H1 (cell line): ENCODE results near the gene IL6R.

ENCODE experiments used
- BRCA1 ChIP-seq: IDR thresholded peaks from 2 replicates; pipeline ENCODE4 v1.6.1; 2012; ENCODE audit warnings: low read depth, low read length, improper control_type of control experiment
- CTBP2 ChIP-seq: IDR thresholded peaks from 2 replicates; pipeline ENCODE4 v1.7.0; 2011; ENCODE audit warnings: borderline replicate concordance, mild to moderate bottlenecking, moderate library complexity, mixed read lengths, low read length; ENCODE audit not compliant: insufficient read depth, insufficient read length
- GTF2F1 ChIP-seq: IDR thresholded peaks from 2 replicates; pipeline ENCODE4 v1.6.1; 2012; ENCODE audit warnings: low read depth, low read length, improper control_type of control experiment, borderline replicate concordance
- HDAC6 ChIP-seq: IDR thresholded peaks from one replicate; pipeline ENCODE4 v1.7.1; 2012; ENCODE audit warnings: low read depth, mild to moderate bottlenecking, inconsistent platforms, low read length, moderate library complexity
- TAF1 ChIP-seq: IDR thresholded peaks from 2 replicates; pipeline ENCODE4 v1.6.1; 2011; ENCODE audit warnings: mild to moderate bottlenecking, low read depth, low read length
- TF ChIP-seq, protein P1 (sequence below), 3 experiments: IDR thresholded peaks; 1 replicate in 2 of 3; 2 replicates in 1 of 3; pipeline versions ENCODE4 v1.5.1 to v1.6.1; 2011; ENCODE audit warnings: low read length in 3 of 3, mild to moderate bottlenecking in 3 of 3, inconsistent platforms in 2 of 3, low read depth in 1 of 3, moderate library complexity in 1 of 3; ENCODE audit not compliant: insufficient read depth in 1 of 3; ENCODE audit errors: control extremely low read depth in 1 of 3
- TF ChIP-seq, protein P2 (sequence below): IDR thresholded peaks from 2 replicates; pipeline ENCODE4 v1.6.1; 2012; ENCODE audit warnings: inconsistent platforms

DNA sequence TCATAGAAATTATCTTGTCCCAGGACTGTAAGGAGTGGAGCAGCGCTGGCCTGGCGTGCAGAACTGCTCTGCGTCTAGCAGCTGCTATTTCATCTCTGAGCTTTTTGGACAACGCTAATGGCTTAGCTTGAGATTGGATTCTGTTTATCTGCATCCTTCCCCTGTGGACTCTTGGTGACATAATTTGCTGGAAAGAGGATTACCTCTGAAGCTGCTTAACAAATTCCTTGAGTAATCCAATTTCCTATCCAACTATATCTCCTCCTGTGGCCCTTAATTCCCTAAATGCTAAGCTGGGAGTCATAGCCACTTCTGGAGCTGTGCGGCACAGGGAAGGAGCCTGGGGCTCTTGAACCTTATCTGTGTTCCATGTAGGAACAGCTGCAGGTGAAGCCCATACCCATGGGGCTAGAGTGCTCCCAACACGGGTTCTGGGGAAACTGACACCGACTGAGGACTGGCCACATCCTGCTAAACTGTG, 43.2 kb downstream of the IL6R start:
- TF ChIP-seq, protein P1, sequence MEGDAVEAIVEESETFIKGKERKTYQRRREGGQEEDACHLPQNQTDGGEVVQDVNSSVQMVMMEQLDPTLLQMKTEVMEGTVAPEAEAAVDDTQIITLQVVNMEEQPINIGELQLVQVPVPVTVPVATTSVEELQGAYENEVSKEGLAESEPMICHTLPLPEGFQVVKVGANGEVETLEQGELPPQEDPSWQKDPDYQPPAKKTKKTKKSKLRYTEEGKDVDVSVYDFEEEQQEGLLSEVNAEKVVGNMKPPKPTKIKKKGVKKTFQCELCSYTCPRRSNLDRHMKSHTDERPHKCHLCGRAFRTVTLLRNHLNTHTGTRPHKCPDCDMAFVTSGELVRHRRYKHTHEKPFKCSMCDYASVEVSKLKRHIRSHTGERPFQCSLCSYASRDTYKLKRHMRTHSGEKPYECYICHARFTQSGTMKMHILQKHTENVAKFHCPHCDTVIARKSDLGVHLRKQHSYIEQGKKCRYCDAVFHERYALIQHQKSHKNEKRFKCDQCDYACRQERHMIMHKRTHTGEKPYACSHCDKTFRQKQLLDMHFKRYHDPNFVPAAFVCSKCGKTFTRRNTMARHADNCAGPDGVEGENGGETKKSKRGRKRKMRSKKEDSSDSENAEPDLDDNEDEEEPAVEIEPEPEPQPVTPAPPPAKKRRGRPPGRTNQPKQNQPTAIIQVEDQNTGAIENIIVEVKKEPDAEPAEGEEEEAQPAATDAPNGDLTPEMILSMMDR (IDR thresholded peaks at IDR 0.05; ENCODE audit: control extremely low read depth in 1 of 3, insufficient read depth in 1 of 3, low read depth in 1 of 3, low read length in 3 of 3), result no peak
- TF ChIP-seq HDAC6, result no peak
- TF ChIP-seq GTF2F1, result no peak
- no peak for TF ChIP-seq BRCA1
- TF ChIP-seq, protein P2, sequence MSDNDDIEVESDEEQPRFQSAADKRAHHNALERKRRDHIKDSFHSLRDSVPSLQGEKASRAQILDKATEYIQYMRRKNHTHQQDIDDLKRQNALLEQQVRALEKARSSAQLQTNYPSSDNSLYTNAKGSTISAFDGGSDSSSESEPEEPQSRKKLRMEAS, result no peak
- no peak for TF ChIP-seq TAF1
- no peak for TF ChIP-seq CTBP2
